Breast epithelium (tissue), 3 donors: Measurements from ENCODE around the gene RCSD1.

Source experiments
- CTCF ChIP-seq, 3 donors: fragments of 450-650 bp; IDR thresholded peaks; one replicate each; pipeline ENCODE4 v1.5.1; 2016 to 2017; ENCODE audit warnings: antibody characterized with exemption in 3 of 3, mild to moderate bottlenecking in 3 of 3, moderate library complexity in 3 of 3
- POLR2A ChIP-seq: fragments of 450-650 bp; IDR thresholded peaks from one replicate; pipeline ENCODE4 v1.6.1; 2016; ENCODE audit warnings: antibody characterized with exemption, mild to moderate bottlenecking, moderate library complexity
- POLR2AphosphoS5 ChIP-seq, 3 donors: sonication (generic); formaldehyde crosslinking; IDR thresholded peaks; one replicate each; pipeline ENCODE4 v1.6.1; 2017; ENCODE audit warnings: antibody characterized with exemption in 3 of 3

GRCh38 chr1:167738158-167738557, 108.1 kb downstream of the RCSD1 start:
- TF ChIP-seq POLR2A = no peak
- TF ChIP-seq POLR2AphosphoS5 (IDR thresholded peaks at IDR 0.05) = no peak
- no peak for TF ChIP-seq CTCF (IDR thresholded peaks at IDR 0.05)
